H1 (cell line): Measurements from ENCODE around the gene APOBEC3G. TPM values are rescaled to one million over a fixed set of nuclear protein-coding genes. Genes with fewer than 3 reads are reported as not detected.

Experiments
- CTCF ChIA-PET: fragments of 300-600 bp; sonication (Branson Sonifier 250); formaldehyde crosslinking; loops from one replicate; lab custom pipeline; 2021; ENCODE audit not compliant: partially characterized antibody; lab: Charles Lee
- POLR2A ChIA-PET: fragments of 300-600 bp; sonication (Branson Sonifier 250); formaldehyde crosslinking; loops from one replicate; lab custom pipeline; 2021; ENCODE audit warnings: inconsistent platforms; ENCODE audit not compliant: partially characterized antibody; lab: Charles Lee
- DNase-seq, 2 experiments: peaks; one replicate each; pipeline versions ENCODE4 v3.0.0 to v3.0.0-alpha.2; 2010 to 2022; ENCODE audit warnings: low spot score in 2 of 2, low read depth in 1 of 2, mixed read lengths in 1 of 2
- FAIRE-seq: peaks from 2 replicates; lab custom pipeline; 2011; peaks lifted over from hg19 to GRCh38; lab: Jason Lieb, UNC
- H2AFZ ChIP-seq: 2 replicates; pipeline ENCODE4 v1.8.1; 2012; ENCODE audit warnings: low read length, inconsistent platforms
- H2AK5ac ChIP-seq: 2 replicates; pipeline ENCODE4 v1.6.1; 2013; ENCODE audit warnings: low read depth, low read length
- H2BK120ac ChIP-seq: replicated peaks from 2 replicates; pipeline ENCODE3; 2013; ENCODE audit warnings: low read depth, low read length, inconsistent platforms
- H2BK12ac ChIP-seq: 2 replicates; pipeline ENCODE4 v1.6.1; 2013; ENCODE audit warnings: low read depth, low read length
- H2BK15ac ChIP-seq: 2 replicates; pipeline ENCODE4 v1.6.1; 2013; ENCODE audit warnings: low read length
- H2BK20ac ChIP-seq: 2 replicates; pipeline ENCODE4 v1.6.1; 2013; ENCODE audit warnings: low read length
- H2BK5ac ChIP-seq: 2 replicates; pipeline ENCODE4 v1.6.1; 2013; ENCODE audit warnings: low read depth, low read length
- H3K14ac ChIP-seq: 2 replicates; pipeline ENCODE4 v1.6.1; 2013; ENCODE audit warnings: inconsistent platforms; ENCODE audit not compliant: insufficient read length
- H3K18ac ChIP-seq: 2 replicates; pipeline ENCODE4 v1.6.1; 2013; ENCODE audit warnings: low read length; ENCODE audit errors: extremely low read depth
- H3K23ac ChIP-seq: 2 replicates; pipeline ENCODE4 v1.6.1; 2013; ENCODE audit warnings: inconsistent platforms; ENCODE audit not compliant: insufficient read length
- H3K23me2 ChIP-seq: 2 replicates; pipeline ENCODE4 v1.6.1; 2013; ENCODE audit warnings: low read depth, low read length
- H3K27ac ChIP-seq: 2 replicates; pipeline ENCODE4 v1.6.1; 2011; ENCODE audit warnings: low read depth, low read length, inconsistent platforms
- H3K27me3 ChIP-seq, 4 experiments: replicated peaks in 1 of 4; 1 replicate in 1 of 4; 2 replicates in 3 of 4; pipeline versions ENCODE4 v1.6.1 to v1.8.1; 2011 to 2013; ENCODE audit warnings: low read length in 3 of 4, mild to moderate bottlenecking in 3 of 4, inconsistent platforms in 2 of 4, mixed read lengths in 2 of 4, moderate library complexity in 1 of 4; ENCODE audit not compliant: control insufficient read depth in 3 of 4, insufficient read depth in 3 of 4; ENCODE audit errors: extremely low read depth in 1 of 4
- H3K36me3 ChIP-seq, 4 experiments: 2 replicates each; pipeline versions ENCODE4 v1.6.1 to v1.8.1; 2011 to 2013; ENCODE audit warnings: mild to moderate bottlenecking in 4 of 4, low read length in 3 of 4, moderate library complexity in 2 of 4, control low read depth in 1 of 4, inconsistent platforms in 1 of 4; ENCODE audit not compliant: insufficient read depth in 4 of 4, control insufficient read depth in 2 of 4
- H3K4ac ChIP-seq: replicated peaks from 2 replicates; pipeline ENCODE3; 2013; ENCODE audit warnings: low read length, low read depth, mixed read lengths, inconsistent platforms; ENCODE audit not compliant: insufficient read length
- H3K4me1 ChIP-seq, 4 experiments: replicated peaks in 1 of 4; 1 replicate in 1 of 4; 2 replicates in 3 of 4; pipeline versions ENCODE4 v1.6.1 to v1.8.1; 2011 to 2013; ENCODE audit warnings: low read length in 3 of 4, inconsistent platforms in 2 of 4, mixed read lengths in 1 of 4; ENCODE audit not compliant: insufficient read depth in 4 of 4, control insufficient read depth in 3 of 4
- H3K4me2 ChIP-seq, 2 experiments: 2 replicates each; pipeline versions ENCODE4 v1.6.1 to v1.8.1; 2011 to 2013; ENCODE audit warnings: low read depth in 2 of 2, low read length in 2 of 2, control low read depth in 1 of 2, inconsistent platforms in 1 of 2, mild to moderate bottlenecking in 1 of 2; ENCODE audit not compliant: insufficient read depth in 1 of 2
- H3K4me3 ChIP-seq, 4 experiments: fragments of 200-600, 300-600 bp in 1 of 4; sonication (generic), shearing (Covaris generic), sonication (Bioruptor Twin) in 1 of 4; 2 replicates each; pipeline versions ENCODE4 v1.5.1 to v1.8.1; 2011 to 2016; ENCODE audit warnings: low read length in 4 of 4, low read depth in 3 of 4, control low read depth in 2 of 4, inconsistent platforms in 2 of 4, mild to moderate bottlenecking in 2 of 4, mixed read lengths in 1 of 4, moderate library complexity in 1 of 4; ENCODE audit not compliant: insufficient read depth in 2 of 4; ENCODE audit errors: extremely low read depth in 1 of 4
- H3K56ac ChIP-seq: replicated peaks from 2 replicates; pipeline ENCODE3; 2013; ENCODE audit warnings: low read depth, mild to moderate bottlenecking, mixed read lengths, low read length, inconsistent platforms; ENCODE audit not compliant: insufficient read length
- H3K79me1 ChIP-seq: 2 replicates; pipeline ENCODE4 v1.6.1; 2013; ENCODE audit warnings: low read depth, low read length, control low read depth
- H3K79me2 ChIP-seq, 2 experiments: 2 replicates each; pipeline versions ENCODE4 v1.6.1 to v1.8.1; 2012 to 2013; ENCODE audit warnings: low read length in 2 of 2, mild to moderate bottlenecking in 2 of 2, inconsistent platforms in 1 of 2; ENCODE audit not compliant: insufficient read depth in 2 of 2, control insufficient read depth in 1 of 2
- H3K9ac ChIP-seq, 4 experiments: replicated peaks in 1 of 4; 1 replicate in 1 of 4; 2 replicates in 3 of 4; pipeline versions ENCODE4 v1.6.1 to v1.8.1; 2011 to 2013; ENCODE audit warnings: low read depth in 3 of 4, low read length in 3 of 4, control low read depth in 2 of 4, mild to moderate bottlenecking in 2 of 4, moderate library complexity in 2 of 4, inconsistent platforms in 1 of 4; ENCODE audit errors: extremely low read depth in 1 of 4
- H3K9me3 ChIP-seq, 2 experiments: 2 replicates each; pipeline versions ENCODE4 v1.6.1 to v1.8.1; 2012 to 2013; ENCODE audit warnings: mild to moderate bottlenecking in 2 of 2, moderate library complexity in 2 of 2, control low read depth in 1 of 2, inconsistent platforms in 1 of 2, low read depth in 1 of 2, low read length in 1 of 2, mixed read lengths in 1 of 2; ENCODE audit not compliant: insufficient read depth in 2 of 2
- H4K20me1 ChIP-seq, 2 experiments: replicated peaks in 1 of 2; 2 replicates each; pipeline versions ENCODE3 to v1.8.1; 2011 to 2013; ENCODE audit warnings: inconsistent platforms in 2 of 2, low read length in 2 of 2, mild to moderate bottlenecking in 1 of 2; ENCODE audit not compliant: insufficient read depth in 2 of 2, control insufficient read depth in 1 of 2
- H4K5ac ChIP-seq: 2 replicates; pipeline ENCODE4 v1.6.1; 2013; ENCODE audit warnings: low read length, low read depth, mixed read lengths, inconsistent platforms; ENCODE audit not compliant: insufficient read length
- H4K8ac ChIP-seq: 2 replicates; pipeline ENCODE4 v1.8.0; 2013; ENCODE audit warnings: mild to moderate bottlenecking, moderate library complexity, low read length, inconsistent platforms; ENCODE audit not compliant: insufficient read depth; ENCODE audit errors: extremely low read depth
- H4K91ac ChIP-seq: replicated peaks from 2 replicates; pipeline ENCODE3; 2013; ENCODE audit warnings: low read length, mixed read lengths, inconsistent platforms; ENCODE audit not compliant: insufficient read length
- CBX8 ChIP-seq: fragments of 300-800, 300-1000 bp; sonication (generic); IDR thresholded peaks from 2 replicates; pipeline ENCODE4 v1.7.1; 2016; ENCODE audit warnings: low read depth, low read length, borderline replicate concordance
- POU5F1 ChIP-seq: IDR thresholded peaks from 2 replicates; pipeline ENCODE4 v1.6.1; 2011; ENCODE audit warnings: low read depth, mild to moderate bottlenecking, low read length, moderate library complexity
- SP4 ChIP-seq: IDR thresholded peaks from 2 replicates; pipeline ENCODE4 v1.6.1; 2012; ENCODE audit warnings: low read length, inconsistent platforms
- SUZ12 ChIP-seq: fragments of 200-600 bp; sonication (generic); IDR thresholded peaks from 2 replicates; pipeline ENCODE4 v1.6.1; 2012; ENCODE audit warnings: mild to moderate bottlenecking, inconsistent platforms, low read length, moderate library complexity, mixed read lengths
- TBP ChIP-seq: IDR thresholded peaks from 2 replicates; pipeline ENCODE4 v1.6.1; 2011; ENCODE audit warnings: low read depth, low read length, improper control_type of control experiment
- ZNF274 ChIP-seq: IDR thresholded peaks from 2 replicates; pipeline ENCODE4 v1.7.0; 2012; ENCODE audit warnings: low read length, borderline replicate concordance; ENCODE audit errors: extremely low read depth
- WGBS, 2 experiments: shearing (Covaris generic) in 1 of 2; methylation state at CpG; one replicate each; pipeline versions ENCODE4 v1.1.6 to v1.1.7; 2013 to 2015; ENCODE audit warnings: low lambda C conversion rate in 2 of 2, mixed read lengths in 2 of 2, inconsistent platforms in 1 of 2, low coverage in 1 of 2, missing lambda C conversion rate in 1 of 2; ENCODE audit not compliant: insufficient replicate concordance in 2 of 2, insufficient coverage in 1 of 2, insufficient read length in 1 of 2; ENCODE audit errors: extremely low coverage in 1 of 2, missing lambda C conversion rate in 1 of 2; 5-methylcytosine and 5-hydroxymethylcytosine counted together
- polyA plus RNA-seq, 7 experiments: library from polyadenylated mRNA; depleted of rRNA in 3 of 7; stranded (reverse) in 5 of 7; unstranded in 2 of 7; fragments of >200 nt in 5 of 7; fragments of 200-250 nt in 2 of 7; gene quantifications; 1 replicate in 5 of 7; 2 replicates in 1 of 7; 4 replicates in 1 of 7; pipeline versions ENCODE4 v1.2.1 to v1.2.3, GENCODE V29; 2011 to 2013; ENCODE audit warnings: missing spikeins in 2 of 7, mixed read lengths in 2 of 7
- total RNA-seq: library from RNA; stranded (reverse); fragmentation: NEBNext Ultra II Directional; extraction: Animal tissue kit (Norgen Biotek cat#: 25700); gene quantifications from 2 replicates; pipeline ENCODE4 v1.2.1, GENCODE V29; 2021

The APOBEC3G gene
- total and polyA plus RNA-seq, 2 of the 8 experiments (the other 6 are each of a cell fraction or from before 2014, with no cell fraction given): 1.7 to 2.0 TPM

DNA sequence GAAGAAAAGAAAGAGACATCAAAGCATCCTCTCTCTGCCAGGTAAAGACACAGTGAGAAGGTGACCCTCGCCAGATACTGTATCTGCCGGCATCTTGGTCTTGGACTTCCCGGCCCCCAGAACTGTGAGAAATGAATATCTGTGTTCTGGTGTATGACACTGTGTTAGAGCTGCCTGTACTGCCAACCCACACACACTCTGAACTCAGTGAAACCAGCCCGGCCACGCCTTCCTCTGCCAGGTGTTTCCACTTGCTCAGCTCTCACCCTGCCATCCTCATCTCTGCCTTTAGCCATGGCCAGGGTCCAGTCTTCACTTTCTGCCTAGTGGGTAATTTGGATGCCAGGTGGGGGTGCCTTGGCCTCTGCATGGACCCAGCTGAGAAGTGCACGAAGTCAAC is 51.4 kb downstream of the APOBEC3G start:
- H2AK5ac ChIP-seq: no peak overlapping the region
- no peak for FAIRE-seq
- no peak overlapping the region for H3K18ac ChIP-seq
- H4K5ac ChIP-seq: no peak overlapping the region
- no peak overlapping the region for H2BK20ac ChIP-seq
- peaks cover 6 to 20% (median 7%) of the 10 kb centered on the region in 4 experiments; a peak in 5 of 7 replicates for H3K4me1 ChIP-seq
- CTCF ChIA-PET: interaction anchor here (0.6 to 1.4 kb wide), 4 partner anchors 40 to 178 kb away, joined by 3 to 4 read pairs (median 4); no protein-coding TSS in a partner anchor
- H3K4me3 ChIP-seq: no peak overlapping the region
- H3K9me3 ChIP-seq: 0 out of 4 replicates have a peak, but pooled peaks cover 0 to 3% of the 10 kb centered on the region in 2 experiments
- H3K23ac ChIP-seq: no peak overlapping the region
- no peaks in the 10 kb centered on the region for H3K36me3 ChIP-seq
- no peak overlapping the region for H2AFZ ChIP-seq
- H2BK120ac ChIP-seq: no peak overlapping the region
- no peak for TF ChIP-seq SP4
- no peak for TF ChIP-seq ZNF274
- no peak for TF ChIP-seq POU5F1
- TF ChIP-seq SUZ12: no peak
- no peak for TF ChIP-seq TBP
- no peak for TF ChIP-seq CBX8
- no peak overlapping the region for H3K4ac ChIP-seq
- no peak overlapping the region for H2BK5ac ChIP-seq
- H2BK12ac ChIP-seq: no peak overlapping the region
- H3K79me1 ChIP-seq: no peaks in the 10 kb centered on the region
- no peak overlapping the region for H4K91ac ChIP-seq
- no peaks in the 10 kb centered on the region for H3K27me3 ChIP-seq
- no peak overlapping the region for H2BK15ac ChIP-seq
- H4K20me1 ChIP-seq: no peaks in the 10 kb centered on the region
- H3K9ac ChIP-seq: no peak overlapping the region
- H3K79me2 ChIP-seq: no peaks in the 10 kb centered on the region
- no peak overlapping the region for H3K14ac ChIP-seq
- H3K23me2 ChIP-seq: no peaks in the 10 kb centered on the region
- no peak overlapping the region for H3K56ac ChIP-seq
- H3K27ac ChIP-seq: no peak overlapping the region
- DNase-seq: no peak
- POLR2A ChIA-PET: interaction anchor here (0.8 to 2.2 kb wide), 2 partner anchors 21 to 813 kb away, joined by 4 to 5 read pairs; no protein-coding TSS in a partner anchor
- 88% methylated on average over 6 of the region's 6 CpGs; no CpG with 5 or more reads in 1 of the 2 experiments for WGBS, 2 experiments
- no peak overlapping the region for H3K4me2 ChIP-seq
- H4K8ac ChIP-seq: no peak overlapping the region
